Ramos (cell line): ENCODE measurements around the gene CATSPER1.

Experiments used
- in situ Hi-C: fragments of 300-500 bp; cut with MboI; formaldehyde crosslinking; loops from one replicate; pipeline ENCODE4 v1.14.3; 2022; ENCODE audit warnings: low sequenced_read_pairs; ENCODE audit not compliant: unreplicated experiment

Gene CATSPER1

GRCh38 chr11:66006134-66006890 is 20.0 kb downstream of the CATSPER1 start:
- in situ Hi-C loops = no loop called here

- in situ Hi-C loops = no loop called here
These were observed 22.1 kb downstream of the CATSPER1 start for GRCh38 chr11:66004186-66004585.

- in situ Hi-C loops = no loop called here
These were observed 23.0 kb downstream of the CATSPER1 start for GRCh38 chr11:66003291-66003690.

- in situ Hi-C loops = no loop called here
These were observed 23.5 kb downstream of the CATSPER1 start for GRCh38 chr11:66002648-66003225.

GRCh38 chr11:66001942-66002647 is 24.2 kb downstream of the CATSPER1 start, which contains the start of the genes BANF1 and EIF1AD:
BANF1 (plus strand) TSS chr11:66002503; CDS start chr11:66003251, 748 bp downstream.
EIF1AD (minus strand) TSS chr11:66002157; CDS start chr11:66000389, 1,768 bp downstream.
- in situ Hi-C loops = no loop called here

DNA sequence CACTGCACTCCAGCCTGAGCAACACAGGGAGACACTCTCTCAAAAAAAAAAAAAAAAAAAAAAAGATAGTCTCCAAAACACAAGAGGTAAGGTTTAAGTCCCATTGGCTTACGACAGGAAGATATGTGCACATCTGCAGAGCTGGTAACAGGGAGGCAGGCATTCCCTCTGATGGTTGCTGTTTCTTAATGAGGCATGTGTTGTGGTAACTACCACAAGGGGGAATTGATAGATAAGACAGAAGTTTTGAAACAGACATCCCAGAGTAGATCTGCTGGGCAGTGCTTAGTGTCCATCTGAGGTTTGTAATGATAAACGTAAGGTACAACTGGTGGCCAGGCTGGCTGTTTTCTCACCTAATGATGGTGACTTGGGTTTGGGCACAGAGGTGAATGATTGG is 29.0 kb downstream of the CATSPER1 start:
- in situ Hi-C loops = no loop called here

DNA sequence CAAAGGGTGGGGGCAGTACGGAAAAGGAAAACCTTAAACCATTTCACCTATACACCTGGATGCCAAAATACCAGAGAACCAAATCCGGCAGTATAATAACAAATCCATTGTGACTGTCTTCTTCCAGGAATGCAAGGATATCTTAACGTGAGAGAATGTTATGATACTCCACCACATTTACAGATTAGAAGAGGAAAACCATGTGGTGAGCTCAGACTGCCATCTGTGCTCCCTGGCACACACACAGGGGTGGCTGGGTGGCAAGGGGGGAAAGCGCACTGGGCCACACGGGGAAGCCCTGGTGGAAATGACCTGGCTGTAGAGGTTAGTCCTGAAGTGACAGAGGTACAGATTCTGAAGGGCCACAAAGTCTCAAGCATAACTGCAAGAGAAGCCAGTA is 34.2 kb downstream of the CATSPER1 start:
- in situ Hi-C loops = no loop called here

- in situ Hi-C loops = loop anchor here (5.0 kb wide), 2 partner anchors 107 to 272 kb away; no protein-coding TSS in a partner anchor
These were observed 37.3 kb downstream of the CATSPER1 start for GRCh38 chr11:65988791-65989592.

- in situ Hi-C loops = loop anchor here (5.0 kb wide), 2 partner anchors 105 to 270 kb away; no protein-coding TSS in a partner anchor
These were observed 38.9 kb downstream of the CATSPER1 start for GRCh38 chr11:65987336-65987735.

DNA sequence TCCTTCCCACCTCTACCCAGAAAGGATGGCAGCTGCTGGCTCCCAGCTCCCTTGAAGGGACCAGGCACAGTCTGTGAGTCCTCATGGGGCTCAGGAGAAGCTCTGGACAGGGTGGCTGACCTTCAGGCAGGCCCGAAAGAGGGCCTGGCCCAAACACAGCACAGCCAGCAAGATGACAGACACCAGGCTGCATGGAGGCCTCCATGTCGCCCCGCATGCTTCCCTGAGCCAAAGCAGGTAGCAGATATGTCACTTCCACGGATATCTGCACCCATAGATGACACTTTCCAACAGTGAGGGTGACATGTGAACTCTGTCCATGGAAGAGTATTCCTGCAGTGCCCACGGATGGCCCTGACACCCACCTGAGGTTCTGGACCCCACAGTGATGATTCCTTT is 42.7 kb downstream of the CATSPER1 start:
- in situ Hi-C loops = no loop called here

- in situ Hi-C loops = no loop called here
These were observed 43.3 kb downstream of the CATSPER1 start for GRCh38 chr11:65982824-65983588.

DNA sequence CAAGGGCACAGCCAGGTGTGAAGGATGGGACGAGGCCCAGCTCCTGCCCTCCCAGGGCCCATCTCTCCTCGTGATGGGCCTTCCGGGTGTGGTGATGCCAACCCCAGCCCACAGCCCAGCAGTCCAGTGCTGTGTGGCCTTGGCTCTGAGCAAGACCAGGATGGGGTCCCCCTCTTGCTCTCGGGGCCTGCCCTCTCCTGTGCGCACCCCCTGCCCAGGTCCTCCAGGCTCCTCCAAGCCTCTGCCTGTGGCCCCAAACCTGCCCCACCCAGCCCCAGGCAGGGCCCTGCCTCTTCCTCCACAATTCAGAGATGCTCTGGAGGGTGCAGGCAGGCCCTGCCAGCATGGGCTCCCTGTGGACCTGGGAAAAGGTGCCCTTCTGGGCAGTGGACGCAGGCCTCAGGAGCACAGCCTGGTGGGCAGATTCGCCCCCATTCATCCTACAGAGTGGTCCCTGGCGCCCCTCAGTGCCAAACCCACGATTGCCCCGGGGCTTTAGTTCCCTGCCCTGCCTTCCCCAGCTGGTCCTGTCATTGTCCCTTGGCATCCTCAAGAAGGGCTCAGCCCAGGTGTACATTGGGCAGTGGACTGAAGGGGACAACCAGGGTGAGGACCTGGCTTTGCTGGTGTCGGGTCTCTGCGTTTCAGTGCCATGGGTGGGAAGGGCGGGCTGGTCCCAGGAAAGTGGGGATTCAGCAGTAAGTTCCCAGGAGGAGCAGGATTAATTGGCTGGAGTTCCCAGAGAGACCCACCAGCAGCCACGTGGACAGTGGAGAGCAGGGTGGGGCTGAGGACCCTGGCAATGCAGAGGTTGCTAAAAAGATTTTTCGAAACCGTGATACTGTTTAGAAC is 44.1 kb downstream of the CATSPER1 start:
- in situ Hi-C loops = no loop called here

DNA sequence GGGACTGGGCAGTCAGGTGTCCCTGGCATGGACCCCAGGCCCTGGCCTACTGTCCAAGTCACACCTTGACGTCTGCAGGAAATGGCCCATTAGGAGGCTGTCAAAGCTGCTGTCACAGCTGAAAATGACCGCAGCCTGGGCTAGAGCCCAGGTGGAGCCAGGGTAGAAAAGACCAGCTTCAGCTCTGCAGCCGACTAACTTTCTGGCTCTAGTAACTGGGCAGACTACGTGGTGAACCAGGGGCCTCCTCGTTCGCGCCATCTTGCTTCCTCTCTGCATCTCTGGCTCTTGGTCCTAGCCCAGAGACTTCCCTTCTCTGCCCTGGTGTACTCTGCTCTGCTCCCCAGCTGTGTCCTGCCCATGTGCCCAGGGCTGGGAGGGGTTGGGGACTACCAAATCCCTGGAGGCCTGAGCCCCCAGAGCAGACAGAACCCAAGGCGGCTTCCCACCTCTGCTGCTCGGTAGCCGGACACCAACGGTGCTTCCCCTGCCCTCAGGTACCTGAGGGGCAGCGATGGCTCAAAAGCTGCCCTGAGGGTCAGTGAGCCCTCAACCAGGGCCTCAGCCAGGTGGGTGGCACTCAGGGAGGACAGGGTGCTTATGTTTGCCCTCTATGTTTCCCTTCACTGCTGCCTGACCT is 45.1 kb downstream of the CATSPER1 start:
- in situ Hi-C loops = no loop called here

DNA sequence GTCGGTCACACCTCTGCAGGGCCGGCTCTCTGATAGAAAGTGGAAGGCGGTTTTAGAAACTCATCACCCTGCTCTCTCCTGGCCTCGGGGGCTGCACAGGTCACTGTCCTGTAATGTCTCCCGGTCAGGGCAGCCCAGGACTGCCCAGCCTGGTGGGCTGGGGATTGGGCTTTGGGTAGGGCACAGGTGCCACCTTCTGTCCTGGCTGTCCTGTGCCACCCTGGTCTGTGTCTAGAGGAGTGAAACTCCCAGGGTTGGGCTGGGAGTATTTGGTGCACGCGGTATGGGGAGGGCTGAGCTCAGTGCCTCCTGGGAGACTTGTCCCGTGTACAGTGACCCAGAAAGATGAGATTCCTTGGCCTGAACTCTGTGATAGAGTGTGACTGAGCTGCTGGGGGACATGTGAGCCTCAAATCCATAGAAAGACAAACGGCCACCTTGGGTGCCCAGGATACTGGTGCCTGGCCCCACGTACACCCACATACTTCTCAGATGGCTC is 47.0 kb downstream of the CATSPER1 start:
- in situ Hi-C loops = no loop called here

DNA sequence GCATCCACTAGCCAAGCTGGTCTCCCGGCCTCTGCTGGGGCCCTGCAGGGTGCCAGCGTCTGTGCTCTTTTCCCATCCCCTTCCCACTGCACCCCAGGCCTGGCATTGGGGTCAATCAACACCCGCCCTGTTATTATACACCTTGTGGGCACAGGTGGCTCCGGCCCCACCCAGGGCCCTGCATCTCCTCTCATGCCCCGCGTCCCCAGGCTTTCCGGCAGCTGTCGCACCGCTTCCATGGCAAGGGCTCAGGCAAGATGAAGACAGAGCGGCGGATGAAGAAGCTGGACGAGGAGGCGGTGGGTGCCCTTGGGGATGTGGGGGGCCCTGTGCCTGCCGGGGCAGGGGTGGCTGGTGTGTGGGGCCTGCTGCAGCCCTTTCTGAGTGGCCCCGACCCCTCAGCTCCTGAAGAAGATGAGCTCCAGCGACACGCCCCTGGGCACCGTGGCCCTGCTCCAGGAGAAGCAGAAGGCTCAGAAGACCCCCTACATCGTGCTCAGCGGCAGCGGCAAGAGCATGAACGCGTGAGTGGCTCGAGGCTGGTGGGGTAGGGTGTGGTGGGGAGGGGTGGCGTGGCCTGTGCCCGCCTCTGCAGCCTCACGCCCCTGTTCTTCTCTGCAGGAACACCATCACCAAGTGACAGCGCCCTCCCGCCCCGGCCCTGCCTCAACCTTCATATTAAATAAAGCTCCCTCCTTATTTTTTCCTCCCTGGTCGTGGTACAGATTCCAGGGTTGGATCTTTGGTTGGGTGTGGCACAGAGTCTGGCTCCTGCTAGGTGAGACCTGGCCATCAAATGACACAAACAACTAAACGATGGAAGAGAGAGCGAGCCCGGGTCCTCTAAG is 47.7 kb downstream of the CATSPER1 start:
- in situ Hi-C loops = no loop called here

DNA sequence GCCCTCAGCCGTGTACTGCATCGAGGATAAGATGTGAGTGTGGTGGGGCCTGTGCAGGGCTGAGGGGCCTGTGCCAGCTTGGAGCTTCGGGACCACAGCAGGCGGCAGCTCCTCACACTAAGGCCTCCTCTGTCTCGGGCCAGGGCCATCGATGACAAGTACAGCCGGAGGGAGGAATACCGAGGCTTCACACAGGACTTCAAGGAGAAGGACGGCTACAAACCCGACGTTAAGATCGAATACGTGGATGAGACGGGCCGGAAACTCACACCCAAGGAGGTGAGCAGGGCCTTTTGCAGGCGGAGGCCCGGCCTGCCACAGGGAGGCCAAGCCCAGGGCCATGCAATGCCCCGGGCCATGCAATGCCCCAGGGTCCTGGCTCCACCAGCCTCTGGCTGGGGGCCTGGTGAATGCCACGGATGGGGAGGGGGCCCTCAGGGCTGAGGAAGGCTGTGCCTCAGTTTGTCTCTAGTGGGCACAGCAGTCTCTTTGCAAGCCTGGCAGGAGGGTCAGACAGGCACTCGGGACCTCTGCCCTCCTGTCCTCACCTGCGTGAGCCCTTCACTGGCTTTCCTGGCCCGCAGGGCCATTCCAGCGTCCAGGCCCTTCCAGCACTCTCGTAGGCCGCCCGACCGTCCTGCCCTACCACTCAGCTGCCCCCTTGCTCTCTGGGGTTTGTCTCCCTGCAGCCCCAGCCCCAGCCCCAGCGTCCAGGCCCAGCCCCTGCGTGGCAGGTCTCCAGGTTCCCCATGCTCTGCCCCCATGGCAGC is 48.5 kb downstream of the CATSPER1 start:
- in situ Hi-C loops = no loop called here
